Liver (tissue), 3 donors: Measurements from ENCODE around the gene LGR6.

Experiments used
- JUND ChIP-seq, 2 donors: IDR thresholded peaks; 2 replicates each; pipeline ENCODE4 v1.6.1; 2016; ENCODE audit warnings: antibody characterized with exemption in 2 of 2
- TAF1 ChIP-seq: conservative IDR thresholded peaks from 2 replicates; pipeline ENCODE4 v1.6.1; 2016; ENCODE audit warnings: antibody characterized with exemption, mild to moderate bottlenecking
- TF ChIP-seq, protein P1 (sequence below): fragments of 150-350 bp; IDR thresholded peaks from 2 replicates; pipeline ENCODE4 v1.5.1; 2017; ENCODE audit warnings: improper control_type of control experiment, low read depth, low read length; ENCODE audit not compliant: missing input control
- TF ChIP-seq, protein P2 (sequence below): IDR thresholded peaks from 2 replicates; pipeline ENCODE4 v1.6.1; 2016; ENCODE audit warnings: antibody characterized with exemption
- donor health status: healthy.
- donor health status: healthy.

DNA sequence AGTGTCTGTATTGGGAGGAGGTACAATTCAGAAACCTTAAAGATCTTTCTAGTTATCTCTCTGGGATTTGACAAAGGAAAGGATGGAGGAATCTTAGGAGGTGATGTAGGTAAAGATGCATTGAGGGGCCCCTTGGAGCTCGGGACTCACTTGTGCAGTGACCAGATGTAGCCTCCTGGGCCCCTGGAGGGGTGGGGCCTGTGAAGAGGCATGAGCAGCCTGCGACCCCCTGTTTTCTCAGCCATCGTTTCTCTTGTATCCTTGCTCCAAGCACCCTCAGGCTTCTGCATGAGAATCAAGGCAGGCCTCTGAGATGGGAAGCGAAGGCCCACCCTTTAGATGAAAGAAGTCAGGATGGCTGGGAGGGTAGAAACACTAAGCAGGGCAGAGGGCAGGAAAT is 39.6 kb downstream of the LGR6 start:
- TF ChIP-seq JUND (IDR thresholded peaks at IDR 0.05): no peak
- TF ChIP-seq, protein P1, sequence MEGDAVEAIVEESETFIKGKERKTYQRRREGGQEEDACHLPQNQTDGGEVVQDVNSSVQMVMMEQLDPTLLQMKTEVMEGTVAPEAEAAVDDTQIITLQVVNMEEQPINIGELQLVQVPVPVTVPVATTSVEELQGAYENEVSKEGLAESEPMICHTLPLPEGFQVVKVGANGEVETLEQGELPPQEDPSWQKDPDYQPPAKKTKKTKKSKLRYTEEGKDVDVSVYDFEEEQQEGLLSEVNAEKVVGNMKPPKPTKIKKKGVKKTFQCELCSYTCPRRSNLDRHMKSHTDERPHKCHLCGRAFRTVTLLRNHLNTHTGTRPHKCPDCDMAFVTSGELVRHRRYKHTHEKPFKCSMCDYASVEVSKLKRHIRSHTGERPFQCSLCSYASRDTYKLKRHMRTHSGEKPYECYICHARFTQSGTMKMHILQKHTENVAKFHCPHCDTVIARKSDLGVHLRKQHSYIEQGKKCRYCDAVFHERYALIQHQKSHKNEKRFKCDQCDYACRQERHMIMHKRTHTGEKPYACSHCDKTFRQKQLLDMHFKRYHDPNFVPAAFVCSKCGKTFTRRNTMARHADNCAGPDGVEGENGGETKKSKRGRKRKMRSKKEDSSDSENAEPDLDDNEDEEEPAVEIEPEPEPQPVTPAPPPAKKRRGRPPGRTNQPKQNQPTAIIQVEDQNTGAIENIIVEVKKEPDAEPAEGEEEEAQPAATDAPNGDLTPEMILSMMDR: no peak
- TF ChIP-seq, protein P2, sequence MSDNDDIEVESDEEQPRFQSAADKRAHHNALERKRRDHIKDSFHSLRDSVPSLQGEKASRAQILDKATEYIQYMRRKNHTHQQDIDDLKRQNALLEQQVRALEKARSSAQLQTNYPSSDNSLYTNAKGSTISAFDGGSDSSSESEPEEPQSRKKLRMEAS: no peak
- no peak for TF ChIP-seq TAF1
